Cardiac fibroblast (primary cell): ENCODE results near the gene PPM1B.
A peak's percentile ranks its signal among the peaks of the same experiment; 100 is the strongest.

Experiments used
- DNase-seq, 2 donors: peaks; one replicate each; pipeline versions ENCODE4 v3.0.0 to v3.0.0-alpha.2; 2010; ENCODE audit warnings: low read depth in 2 of 2
- H3K4me3 ChIP-seq, 2 donors: replicated peaks in 1 of 2; 1 replicate in 1 of 2; 2 replicates in 1 of 2; pipeline ENCODE4 v1.5.1; 2011; ENCODE audit warnings: low read depth in 2 of 2, low read length in 2 of 2, mild to moderate bottlenecking in 2 of 2, moderate library complexity in 1 of 2
- TF ChIP-seq, protein P1 (sequence below): IDR thresholded peaks from one replicate; pipeline ENCODE4 v1.5.1; 2011; ENCODE audit warnings: low read depth, mild to moderate bottlenecking, low read length, inconsistent platforms

The PPM1B gene

GRCh38 chr2:44137872-44138551 lies 30.7 kb upstream of the PPM1B start:
- peak in 1 of 2 donors; percentile 18 for DNase-seq
- TF ChIP-seq, protein P1, sequence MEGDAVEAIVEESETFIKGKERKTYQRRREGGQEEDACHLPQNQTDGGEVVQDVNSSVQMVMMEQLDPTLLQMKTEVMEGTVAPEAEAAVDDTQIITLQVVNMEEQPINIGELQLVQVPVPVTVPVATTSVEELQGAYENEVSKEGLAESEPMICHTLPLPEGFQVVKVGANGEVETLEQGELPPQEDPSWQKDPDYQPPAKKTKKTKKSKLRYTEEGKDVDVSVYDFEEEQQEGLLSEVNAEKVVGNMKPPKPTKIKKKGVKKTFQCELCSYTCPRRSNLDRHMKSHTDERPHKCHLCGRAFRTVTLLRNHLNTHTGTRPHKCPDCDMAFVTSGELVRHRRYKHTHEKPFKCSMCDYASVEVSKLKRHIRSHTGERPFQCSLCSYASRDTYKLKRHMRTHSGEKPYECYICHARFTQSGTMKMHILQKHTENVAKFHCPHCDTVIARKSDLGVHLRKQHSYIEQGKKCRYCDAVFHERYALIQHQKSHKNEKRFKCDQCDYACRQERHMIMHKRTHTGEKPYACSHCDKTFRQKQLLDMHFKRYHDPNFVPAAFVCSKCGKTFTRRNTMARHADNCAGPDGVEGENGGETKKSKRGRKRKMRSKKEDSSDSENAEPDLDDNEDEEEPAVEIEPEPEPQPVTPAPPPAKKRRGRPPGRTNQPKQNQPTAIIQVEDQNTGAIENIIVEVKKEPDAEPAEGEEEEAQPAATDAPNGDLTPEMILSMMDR = no peak

GRCh38 chr2:44139741-44140140 lies 28.9 kb upstream of the PPM1B start:
- DNase-seq = no peak
- H3K4me3 ChIP-seq = no peak overlapping the region
- TF ChIP-seq, protein P1 = no peak

More at GRCh38 chr2:44137872-44138551, 30.7 kb upstream of the PPM1B start:
- H3K4me3 ChIP-seq = no peak overlapping the region

DNA sequence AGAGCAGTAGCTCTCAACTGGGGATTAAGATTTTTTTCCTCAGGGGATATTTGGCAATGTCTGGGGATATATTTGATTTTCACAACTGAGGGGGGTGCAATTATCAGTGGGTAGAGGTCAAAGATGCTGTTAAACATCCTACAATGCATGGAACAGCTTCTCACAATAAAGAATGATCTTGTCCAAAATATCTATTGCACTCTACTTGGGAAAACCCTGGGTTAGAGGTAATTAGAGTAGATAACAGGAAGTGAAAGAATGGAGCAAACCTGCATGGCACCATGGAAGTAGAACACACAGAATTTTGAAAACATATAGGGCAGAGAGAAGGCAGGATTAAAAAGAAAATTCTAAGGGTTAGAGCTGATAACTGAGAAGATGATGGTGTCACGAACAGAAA lies 26.4 kb upstream of the PPM1B start:
- H3K4me3 ChIP-seq = no peak overlapping the region
- TF ChIP-seq, protein P1 = no peak
- DNase-seq = no peak

DNA sequence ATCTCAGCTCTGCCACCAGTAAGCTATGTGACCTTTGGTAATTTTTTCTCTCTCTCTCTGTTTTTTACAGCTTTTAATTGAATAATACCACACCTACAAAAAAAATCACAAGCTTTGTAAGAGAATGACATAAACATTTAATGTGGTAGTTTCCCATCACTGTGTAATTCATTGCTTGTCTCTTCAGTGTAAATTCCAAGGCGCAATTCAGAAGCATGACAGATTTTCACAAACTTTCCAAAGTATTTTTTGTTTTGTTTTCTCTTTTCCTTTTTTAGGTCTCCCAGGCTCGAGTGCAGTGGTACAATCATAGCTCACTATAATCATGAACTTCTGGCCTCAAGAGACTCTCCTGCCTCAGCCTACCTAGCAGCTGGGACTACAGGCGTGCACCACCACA lies 25.0 kb upstream of the PPM1B start:
- no peak overlapping the region for H3K4me3 ChIP-seq
- no peak for DNase-seq
- TF ChIP-seq, protein P1 = no peak

DNA sequence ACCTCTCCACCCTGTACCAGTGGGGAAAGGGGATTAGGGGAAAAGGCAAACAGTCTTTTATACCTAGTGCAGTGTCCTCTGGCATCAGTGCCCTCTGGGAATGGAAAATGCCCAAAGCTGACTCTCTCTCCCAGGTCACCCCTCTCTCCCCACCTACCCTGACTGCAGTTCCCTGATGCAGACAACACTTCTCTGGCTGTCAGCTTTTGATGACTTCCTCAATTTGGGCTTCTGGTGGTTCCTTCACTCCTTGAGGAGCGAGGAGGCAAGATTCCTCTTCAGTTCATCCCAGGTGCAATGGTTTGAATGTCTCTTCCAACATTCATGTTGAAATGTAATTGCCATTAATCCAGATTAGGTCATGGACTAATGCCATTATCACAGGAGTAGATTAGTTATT lies 19.7 kb upstream of the PPM1B start:
- TF ChIP-seq, protein P1 = no peak
- DNase-seq = no peak
- no peak overlapping the region for H3K4me3 ChIP-seq

DNA sequence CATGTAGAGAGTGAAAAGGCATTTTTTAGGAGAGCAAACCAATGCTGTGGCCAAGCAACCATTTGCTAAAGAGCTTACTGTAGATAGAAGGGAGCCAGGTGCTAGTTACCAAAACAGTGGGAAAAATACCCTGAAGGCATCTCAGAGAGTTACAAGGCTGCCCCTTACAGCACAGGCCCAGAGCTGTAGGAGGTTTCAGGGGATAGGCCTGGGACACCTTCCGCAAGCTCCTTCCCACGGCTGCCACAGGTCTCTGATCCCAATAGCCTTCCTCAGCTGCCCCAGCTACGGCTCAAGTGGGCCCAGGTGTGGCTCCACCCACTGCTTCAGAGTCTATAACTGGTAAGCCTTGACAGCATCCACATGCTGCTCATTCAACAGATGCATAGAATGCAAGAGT lies 18.2 kb upstream of the PPM1B start:
- TF ChIP-seq, protein P1 = no peak
- no peak for DNase-seq

More for the DNA sequence above, 18.2 kb upstream of the PPM1B start:
- H3K4me3 ChIP-seq = no peak overlapping the region
